ENCODE measurements around the gene SPRED3. TPM values are rescaled to one million over a fixed set of nuclear protein-coding genes. Genes with fewer than 3 reads are reported as not detected.

SPRED3 gene
- total and polyA plus RNA-seq, 9 of the 15 experiments (the other 6 are each of a cell fraction or from before 2014, with no cell fraction given), result 0.05 to 1.3 (median 0.36) TPM

- TF ChIP-seq CREB1 (IDR thresholded peaks at IDR 0.05) (no peak), CREB1 (CRISPR knock-in tag; IDR thresholded peaks at IDR 0.05) (no peak), HMG20B (CRISPR knock-in tag; IDR thresholded peaks at IDR 0.05) (no peak)
Measured at GRCh38 chr19:38399081-38399480, 10.6 kb downstream of the SPRED3 start (continued).

- ChIA-PET CTCF (ENCODE audit: low intra/inter-chr PET ratio) (no interaction called here), POLR2A (no interaction called here)
- intact Hi-C loops (cut with micrococcal nuclease), result no loop called here
- Histone ChIP-seq H3K9ac (ENCODE audit: insufficient read depth in 1 of 2, low read depth in 2 of 2, low read length in 2 of 2) (no peak overlapping the region), H3K9me1 (ENCODE audit: control insufficient read depth, insufficient read depth, low read length) (no peaks in the 10 kb centered on the region), H3K9me3 (replicated peaks; ENCODE audit: control insufficient read depth, insufficient read depth, low read depth, low read length) (0 out of 2 replicates have a peak, but pooled peaks cover 2% of the 10 kb centered on the region), H3K4me1 (replicated peaks in 1 of 2; ENCODE audit: control insufficient read depth in 2 of 2, insufficient read depth in 2 of 2, low read length in 2 of 2) (peaks cover 6 to 27% of the 10 kb centered on the region in 2 experiments; a peak in 4 of 5 replicates), H4K20me1 (replicated peaks; ENCODE audit: control insufficient read depth, insufficient read depth, low read length) (no peaks in the 10 kb centered on the region), H3K27ac (ENCODE audit: extremely low read depth, low read depth, low read length) (no peak overlapping the region), H3K27me3 (ENCODE audit: control insufficient read depth in 2 of 2, insufficient read depth in 2 of 2, low read length in 2 of 2) (no peaks in the 10 kb centered on the region), H3K4me2 (ENCODE audit: insufficient read depth, low read length) (no peak overlapping the region), H3K36me3 (ENCODE audit: control insufficient read depth, insufficient read depth, low read length) (no peaks in the 10 kb centered on the region), H2AFZ (ENCODE audit: low read depth, low read length) (no peak overlapping the region), H3K4me3 (no peak overlapping the region), H3K79me2 (ENCODE audit: control insufficient read depth, insufficient read depth, low read length) (peaks cover 14% of the 10 kb centered on the region; the same call in 2 of the 3 replicates)
- BruUV-seq (replicated peaks), result no TSS peak
- FAIRE-seq (no peak), ATAC-seq (no peak), DNase-seq (ENCODE audit: extremely low read depth in 1 of 4, low spot score in 3 of 4) (no peak)
- TF ChIP-seq TARDBP (IDR thresholded peaks at IDR 0.05), result no peak
- no peak for TF ChIP-seq MTA2 (IDR thresholded peaks at IDR 0.05; ENCODE audit: low read depth)
- TF ChIP-seq L3MBTL2 (IDR thresholded peaks at IDR 0.05), result no peak
- TF ChIP-seq JUN (IDR thresholded peaks at IDR 0.05; ENCODE audit: borderline replicate concordance, low read depth, low read length), result no peak
- no peak for TF ChIP-seq JUN (CRISPR knock-in tag; IDR thresholded peaks at IDR 0.05; ENCODE audit: borderline replicate concordance)
- TF ChIP-seq SNIP1 (IDR thresholded peaks at IDR 0.05; ENCODE audit: low read depth), result no peak
- no peak for TF ChIP-seq HNRNPUL1 (IDR thresholded peaks at IDR 0.05; ENCODE audit: low read length)
- no peak for TF ChIP-seq CBX3 (IDR thresholded peaks at IDR 0.05; ENCODE audit: borderline replicate concordance in 1 of 2, low read length in 2 of 2)
- TF ChIP-seq NFATC3 (IDR thresholded peaks at IDR 0.05), result no peak
- no peak for TF ChIP-seq ZNF512 (tag; IDR thresholded peaks at IDR 0.05)
- TF ChIP-seq HNRNPL (IDR thresholded peaks at IDR 0.05; ENCODE audit: low read depth, low read length), result no peak
- TF ChIP-seq STAT5A (IDR thresholded peaks at IDR 0.05; ENCODE audit: borderline replicate concordance, low read length), result no peak
- no peak for TF ChIP-seq FOXK1 (CRISPR knock-in tag; IDR thresholded peaks at IDR 0.05; ENCODE audit: borderline replicate concordance)
- no peak for TF ChIP-seq BRF2 (IDR thresholded peaks at IDR 0.05; ENCODE audit: borderline replicate concordance, insufficient read depth, insufficient read length)
- no peak for TF ChIP-seq MAFG (tag; conservative IDR thresholded peaks at IDR 0.05)
- in situ Hi-C loops (cut with MboI), result no loop called here
- 0% methylated on average over 1 of the region's 1 CpG for WGBS (ENCODE audit: insufficient coverage, low coverage, missing lambda C conversion rate)
Measured at GRCh38 chr19:38399537-38399936, 11.0 kb downstream of the SPRED3 start.
